HG02970 (cell line): ENCODE measurements around the gene LATS1.
"Not testable (repeated sequence)": the region's sequence is repeated elsewhere in the genome, so short reads cannot be mapped to it uniquely, and the experiment has no call there.

Experiments
- ATAC-seq: cut with Tn5 transposase; IDR thresholded peaks from one replicate; pipeline ENCODE4 v1.9.1; 2021; ENCODE audit warnings: mild to moderate bottlenecking, moderate library complexity, moderate number of reproducible peaks; ENCODE audit not compliant: unreplicated experiment, low FRiP score

The LATS1 gene

DNA sequence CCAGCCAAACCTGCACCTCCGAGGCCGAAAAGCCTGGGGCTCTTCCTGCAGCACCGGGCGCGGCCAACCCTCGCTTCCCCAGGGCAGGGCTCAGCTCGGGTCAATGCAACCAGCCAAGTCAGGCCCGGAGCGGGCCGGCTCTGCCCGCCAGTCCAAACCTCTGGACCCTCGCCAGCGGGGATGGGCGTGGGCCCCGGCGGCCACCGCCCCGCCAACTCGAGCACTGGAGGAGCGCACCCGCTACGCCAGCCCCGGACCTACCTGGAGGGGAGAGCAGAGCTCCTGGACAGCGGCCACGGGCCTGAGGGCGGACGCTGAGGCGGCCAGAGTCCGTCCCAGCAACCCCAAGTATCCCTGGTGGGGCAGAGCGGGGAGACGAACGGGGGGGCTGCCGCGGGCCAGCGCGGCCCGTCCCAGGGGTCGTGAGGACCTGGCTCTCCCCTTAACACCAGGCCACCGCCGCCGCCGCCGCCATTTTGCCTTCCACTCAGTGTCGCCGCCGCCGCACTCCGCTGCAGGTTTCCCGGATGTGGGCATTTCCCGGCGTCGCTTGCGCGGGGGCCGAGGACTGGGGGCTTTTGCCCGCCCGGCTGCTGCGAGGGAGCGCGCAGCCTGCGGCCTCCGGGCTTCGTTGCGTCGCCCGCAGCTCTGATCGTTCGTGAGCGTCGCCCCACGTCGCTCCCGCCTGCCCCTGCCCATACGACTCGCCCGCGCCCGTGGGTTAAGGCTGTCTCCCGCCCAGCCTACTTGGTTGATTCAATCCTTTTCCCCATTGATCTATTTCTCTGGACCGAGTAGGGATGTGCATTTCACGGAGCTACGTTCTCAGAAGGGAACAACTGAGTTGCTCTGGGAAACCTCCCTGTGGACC is at the start of gene LATS1:
Gene LATS1 (minus strand): TSS at position 514 of the 871 bp plus-strand sequence. CDS start 15,975 bp downstream, outside the sequence.
- peak; percentile 76 for ATAC-seq

DNA sequence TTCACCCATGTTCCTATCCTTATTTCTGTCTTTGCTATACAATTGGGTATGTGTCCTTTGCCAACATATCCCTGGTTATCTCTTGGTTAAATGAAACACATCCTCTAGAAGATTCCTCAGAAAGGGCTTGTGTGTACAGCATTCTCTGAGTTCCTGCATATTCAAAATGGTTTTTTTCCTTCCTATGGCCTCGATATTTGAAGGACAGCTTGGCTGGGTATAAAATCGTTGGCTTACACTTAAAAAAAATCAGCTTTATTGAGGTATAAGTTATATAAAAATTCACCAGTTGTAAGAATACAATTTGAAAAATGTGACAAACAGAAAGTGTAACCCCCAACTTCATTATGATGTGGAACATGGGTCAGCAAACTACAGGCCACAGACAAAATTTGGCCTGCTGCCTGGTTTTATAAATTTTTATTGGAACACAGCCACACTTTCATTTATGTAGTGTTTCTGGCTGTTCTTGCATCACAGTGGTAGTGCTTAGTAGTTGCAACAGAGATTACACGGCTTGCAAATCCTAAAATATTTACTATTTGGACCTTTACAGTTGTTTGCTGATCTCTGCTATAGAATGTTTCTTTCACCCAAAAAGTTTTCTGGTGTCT is 48.4 kb upstream of the LATS1 start:
- no peak for ATAC-seq

DNA sequence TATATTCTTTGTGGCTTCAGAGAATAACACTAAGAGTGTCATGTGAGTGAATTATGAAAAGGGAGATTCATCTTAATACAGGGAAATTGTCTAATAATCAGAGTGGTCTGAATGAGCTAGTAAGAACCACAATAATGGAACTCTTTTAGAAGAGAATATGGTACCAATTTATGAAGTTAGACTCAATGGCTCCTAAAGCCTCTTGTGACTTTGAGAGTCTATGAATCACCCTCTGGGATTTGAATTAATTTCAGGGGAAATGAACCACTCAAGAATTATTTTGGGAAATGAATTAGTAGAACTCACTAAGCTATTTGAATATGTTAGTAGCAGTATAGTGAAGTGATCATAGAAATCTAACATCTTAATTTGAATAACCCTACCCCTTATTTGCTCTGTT is 46.0 kb upstream of the LATS1 start:
- no peak for ATAC-seq

DNA sequence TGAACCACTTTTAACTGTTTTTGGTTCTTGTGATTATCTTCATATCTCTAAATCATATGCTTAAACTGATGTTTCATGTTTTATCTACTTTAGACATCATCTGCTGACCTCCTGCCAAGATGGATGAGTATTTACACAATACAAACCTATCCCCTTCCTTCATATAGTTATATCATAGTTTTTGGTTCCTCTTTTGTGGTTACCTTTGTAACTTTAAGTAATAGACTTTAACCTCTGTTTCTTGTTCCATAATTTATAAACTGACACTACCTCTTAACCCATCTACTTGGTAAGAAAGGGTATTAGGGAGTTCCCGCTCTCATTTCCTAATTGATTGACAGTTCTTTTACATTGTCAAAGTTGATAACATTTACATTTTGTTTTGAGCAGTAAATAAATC is 43.5 kb upstream of the LATS1 start:
- ATAC-seq = peak; percentile 86

DNA sequence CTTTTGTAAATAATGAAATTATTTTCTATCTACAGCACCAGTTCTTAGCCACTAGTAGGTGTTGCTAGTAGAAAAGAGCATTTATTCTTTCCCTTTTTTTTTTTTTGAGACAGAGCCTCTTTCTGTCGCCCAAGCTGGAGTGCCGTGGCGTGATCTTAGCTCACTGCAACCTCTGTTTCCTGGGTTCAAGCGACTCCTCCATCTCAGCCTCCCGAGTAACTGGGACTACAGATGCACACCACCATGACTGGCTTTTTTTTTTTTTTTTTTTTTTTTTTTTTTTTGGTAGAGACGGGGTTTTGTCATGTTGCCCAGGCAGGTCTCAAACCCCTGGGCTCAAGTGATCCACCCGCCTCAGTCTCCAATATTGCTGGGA is 38.3 kb upstream of the LATS1 start:
- no peak for ATAC-seq

DNA sequence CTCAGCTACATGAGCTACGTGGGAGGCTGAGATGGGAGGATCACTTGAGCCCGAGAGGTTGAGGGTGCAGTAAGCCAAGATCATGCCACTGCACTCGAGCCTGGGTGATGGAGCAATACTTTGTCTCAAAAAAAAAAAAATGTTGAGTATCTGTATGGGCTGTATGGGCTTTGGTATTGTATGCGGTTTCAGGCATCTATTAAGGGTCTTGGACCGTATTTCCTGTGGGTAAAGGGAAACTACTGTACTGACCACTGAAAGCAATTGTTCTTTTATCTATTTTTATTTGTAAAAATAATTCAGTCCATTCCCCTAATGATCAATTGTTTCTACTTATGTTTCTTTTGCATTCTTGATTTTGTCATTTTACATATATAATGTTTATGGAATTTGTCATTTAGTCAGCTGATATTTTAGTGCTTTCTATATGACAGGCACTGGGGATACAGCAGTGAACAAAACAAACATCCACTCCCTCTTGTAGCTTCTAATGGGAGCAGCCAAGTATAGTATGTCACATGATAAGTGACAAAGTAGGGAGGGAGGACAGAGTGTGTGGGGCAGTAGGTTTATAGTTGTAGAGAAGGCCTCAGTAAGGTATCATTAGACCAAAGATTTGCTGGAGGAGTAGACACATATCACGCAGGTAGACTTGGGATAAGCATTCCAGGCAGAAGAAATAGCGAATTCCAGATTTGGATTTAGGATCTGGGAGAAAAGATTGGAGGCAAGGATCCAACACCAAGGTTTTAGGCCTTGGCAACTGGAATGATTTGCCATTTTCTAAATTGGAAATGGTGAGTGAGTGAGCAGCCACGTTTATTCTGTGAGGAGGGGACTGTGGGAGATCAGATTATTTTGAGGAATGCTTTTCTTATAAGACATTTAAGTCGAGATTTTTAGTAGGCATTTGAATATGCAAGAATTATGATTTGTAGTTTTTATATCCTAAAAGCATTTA is 37.7 kb upstream of the LATS1 start:
- ATAC-seq = no peak

DNA sequence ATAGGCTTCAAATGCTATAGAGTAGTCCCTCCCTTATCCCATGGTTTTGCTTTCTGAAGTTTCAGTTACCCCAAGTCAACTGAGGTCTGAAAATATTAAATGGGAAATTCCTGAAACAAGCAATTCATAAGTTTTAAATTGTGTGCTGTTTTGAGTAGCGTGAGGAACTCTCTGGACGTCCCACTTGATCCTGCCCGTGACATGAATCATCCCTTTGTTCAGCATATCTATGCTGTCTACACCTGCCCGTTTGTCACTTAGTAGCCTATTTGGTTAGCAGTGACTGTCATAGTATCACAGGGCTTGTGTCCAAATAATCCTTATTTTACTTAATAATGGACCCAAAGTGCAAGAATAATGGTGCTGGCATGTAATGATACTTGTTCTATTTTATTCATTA is 36.6 kb upstream of the LATS1 start:
- ATAC-seq = no peak

DNA sequence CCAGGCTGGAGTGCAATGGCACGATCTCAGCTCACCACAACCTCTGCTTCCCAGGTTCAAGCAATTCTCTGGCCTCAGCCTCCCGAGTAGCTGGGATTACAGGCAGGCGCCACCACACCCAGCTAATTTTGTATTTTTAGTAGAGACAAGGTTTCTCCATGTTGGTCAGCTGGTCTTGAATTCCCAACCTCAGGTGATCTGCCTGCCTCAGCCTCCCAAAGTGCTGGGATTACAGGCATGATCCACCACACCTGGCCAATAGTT is 35.4 kb upstream of the LATS1 start:
- not testable (repeated sequence) for ATAC-seq

DNA sequence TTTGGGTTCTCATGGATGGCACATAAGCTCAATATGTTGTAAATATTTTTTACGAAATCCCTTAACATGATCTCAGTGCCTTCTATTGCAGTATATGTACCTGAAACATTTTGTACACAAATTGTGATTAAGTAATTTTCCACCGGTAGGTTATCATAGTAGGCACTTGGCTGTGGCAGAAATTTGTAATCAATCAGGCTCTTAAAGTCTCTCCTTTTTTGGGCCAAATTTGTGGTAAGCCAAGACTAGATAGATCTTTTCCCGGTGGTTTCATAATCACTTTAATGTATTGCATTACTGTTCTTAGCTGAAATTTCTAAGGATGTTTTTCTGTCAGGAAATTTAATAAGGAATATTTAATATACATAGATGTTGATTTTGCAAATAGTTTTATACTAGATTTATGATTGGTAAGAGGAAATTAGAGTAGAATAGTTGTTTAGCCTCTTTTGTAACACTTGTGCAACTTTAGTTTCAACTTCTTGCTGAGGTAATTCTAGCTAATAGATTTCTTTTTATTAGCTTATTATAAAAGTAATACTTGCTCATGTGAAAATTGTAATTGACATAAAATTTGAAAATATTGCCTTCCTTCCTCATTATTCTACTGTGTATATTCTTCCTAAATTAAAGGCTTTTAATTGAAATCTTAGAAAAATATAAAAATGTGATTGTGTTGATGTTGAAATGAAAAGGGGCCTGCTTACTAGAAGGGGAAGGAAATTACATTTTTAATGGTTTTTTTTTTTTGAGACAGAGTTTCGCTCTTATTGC is 34.9 kb upstream of the LATS1 start:
- no peak for ATAC-seq

DNA sequence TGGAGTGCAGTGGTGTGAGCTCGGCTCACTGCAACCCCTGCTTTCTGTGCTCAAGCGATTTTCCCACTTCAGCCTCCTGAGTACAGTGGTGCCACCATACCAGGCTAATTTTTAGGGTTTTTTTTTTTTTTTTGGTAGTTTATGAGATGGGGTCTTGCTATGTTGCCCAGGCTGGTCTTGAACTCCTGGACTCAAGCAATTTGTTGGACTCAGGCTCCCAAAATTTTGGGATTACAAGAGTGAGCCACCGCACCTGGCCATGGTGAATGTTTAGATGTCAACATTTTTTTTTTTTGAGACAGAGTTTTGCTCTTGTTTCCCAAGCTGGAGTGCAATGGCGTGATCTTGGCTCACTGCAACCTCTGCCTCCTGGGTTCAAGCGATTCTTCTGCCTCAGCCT is 34.0 kb upstream of the LATS1 start:
- not testable (repeated sequence) for ATAC-seq

DNA sequence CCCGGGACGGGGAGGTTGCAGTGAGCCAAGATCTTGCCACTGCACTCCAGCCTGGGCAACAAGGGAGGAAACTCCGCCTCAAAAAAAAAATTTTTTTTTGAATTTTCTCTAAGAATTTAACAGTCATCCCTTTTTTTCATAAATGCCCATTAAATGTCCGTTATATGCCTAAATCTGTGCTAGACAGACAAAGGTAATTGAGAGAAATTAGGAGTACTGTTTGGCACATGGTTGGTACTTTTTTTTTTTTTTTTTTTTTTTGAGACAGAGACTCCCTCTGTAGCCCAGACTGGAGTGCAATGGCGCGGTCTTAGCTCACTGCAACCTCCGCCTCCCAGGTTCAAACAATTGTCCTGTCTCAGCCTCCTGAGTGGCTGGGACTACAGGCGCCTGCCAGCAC is 33.3 kb upstream of the LATS1 start:
- ATAC-seq = no peak

DNA sequence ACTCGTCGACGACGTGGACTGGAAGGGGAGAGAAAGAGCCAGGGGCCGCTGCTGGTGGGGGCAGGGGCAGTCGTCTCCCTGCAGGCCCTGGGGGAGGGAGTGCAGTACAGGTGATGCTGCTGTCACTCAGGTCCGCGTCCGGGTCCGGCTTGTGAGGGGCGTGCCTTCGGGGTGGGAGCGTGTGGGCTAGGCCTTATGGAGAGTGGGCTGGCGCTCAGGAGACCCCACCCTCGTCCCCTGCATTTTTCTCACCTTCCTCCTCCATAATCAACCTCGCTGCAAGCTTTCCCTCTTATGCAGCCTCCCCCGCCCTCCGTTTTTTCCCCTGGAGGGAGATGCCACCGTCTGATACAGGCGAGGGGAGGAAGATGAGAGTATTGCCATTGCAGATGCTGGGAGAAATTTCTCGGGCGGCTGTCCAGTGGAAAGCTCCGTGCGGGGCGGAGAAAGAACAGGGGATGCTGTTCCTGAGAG is 32.3 kb upstream of the LATS1 start:
- ATAC-seq = peak; percentile 18

DNA sequence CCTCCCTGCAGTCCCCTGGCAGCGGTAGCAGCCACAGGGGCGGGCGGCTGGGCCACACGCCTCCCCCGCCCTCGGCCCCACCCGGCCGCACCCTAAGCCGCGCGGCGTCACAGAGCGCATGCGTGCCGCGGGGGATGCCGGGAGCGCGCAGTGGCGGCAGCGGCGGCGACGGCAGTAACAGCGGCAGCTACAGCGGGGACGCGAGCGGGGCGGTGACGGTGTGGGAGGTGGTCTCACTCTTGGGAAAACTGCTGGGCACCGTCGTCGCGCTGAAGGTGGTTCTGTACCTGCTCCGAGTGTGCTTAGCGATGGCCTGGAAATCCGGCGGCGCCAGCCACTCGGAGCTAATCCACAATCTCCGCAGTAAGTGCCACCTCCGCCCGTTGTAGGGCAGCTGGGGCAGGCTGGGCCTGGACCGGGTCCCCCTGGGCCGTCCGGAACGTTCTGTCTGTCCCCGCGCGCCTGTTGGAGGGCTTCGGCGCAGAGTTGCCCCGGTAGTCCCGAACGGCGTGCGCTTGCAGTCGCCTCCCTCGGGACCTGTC is 31.8 kb upstream of the LATS1 start, which contains the start of gene PCMT1:
Gene PCMT1 (plus strand): TSS at position 148 of the 542 bp plus-strand sequence. CDS start 161 bp downstream, at position 309.
- peak; percentile 88 for ATAC-seq

DNA sequence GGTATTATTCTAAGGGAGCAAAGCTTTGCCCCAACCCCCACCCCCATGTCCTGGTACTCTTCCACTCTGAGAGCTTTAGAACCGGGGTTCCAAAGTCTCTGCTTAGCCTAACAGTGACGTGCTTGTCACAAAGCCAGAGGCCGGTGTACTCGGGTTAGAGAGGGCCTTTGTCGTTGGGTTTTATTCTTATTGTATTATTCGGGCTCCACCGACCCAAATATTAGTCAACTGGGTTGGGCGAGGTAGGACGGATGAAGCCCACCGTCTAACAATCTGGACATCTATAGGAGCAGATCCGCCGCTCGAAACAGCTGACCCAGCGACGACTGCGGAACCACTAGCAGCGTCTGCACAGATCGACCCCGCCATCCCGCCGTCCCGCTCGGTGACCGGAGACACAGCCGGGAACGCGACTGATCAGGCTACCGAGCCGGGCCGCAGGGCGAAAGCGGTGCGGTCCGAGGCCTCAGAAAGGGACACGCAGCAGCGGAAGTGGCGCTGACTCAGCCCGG is 31.2 kb upstream of the LATS1 start:
- not testable (repeated sequence) for ATAC-seq

DNA sequence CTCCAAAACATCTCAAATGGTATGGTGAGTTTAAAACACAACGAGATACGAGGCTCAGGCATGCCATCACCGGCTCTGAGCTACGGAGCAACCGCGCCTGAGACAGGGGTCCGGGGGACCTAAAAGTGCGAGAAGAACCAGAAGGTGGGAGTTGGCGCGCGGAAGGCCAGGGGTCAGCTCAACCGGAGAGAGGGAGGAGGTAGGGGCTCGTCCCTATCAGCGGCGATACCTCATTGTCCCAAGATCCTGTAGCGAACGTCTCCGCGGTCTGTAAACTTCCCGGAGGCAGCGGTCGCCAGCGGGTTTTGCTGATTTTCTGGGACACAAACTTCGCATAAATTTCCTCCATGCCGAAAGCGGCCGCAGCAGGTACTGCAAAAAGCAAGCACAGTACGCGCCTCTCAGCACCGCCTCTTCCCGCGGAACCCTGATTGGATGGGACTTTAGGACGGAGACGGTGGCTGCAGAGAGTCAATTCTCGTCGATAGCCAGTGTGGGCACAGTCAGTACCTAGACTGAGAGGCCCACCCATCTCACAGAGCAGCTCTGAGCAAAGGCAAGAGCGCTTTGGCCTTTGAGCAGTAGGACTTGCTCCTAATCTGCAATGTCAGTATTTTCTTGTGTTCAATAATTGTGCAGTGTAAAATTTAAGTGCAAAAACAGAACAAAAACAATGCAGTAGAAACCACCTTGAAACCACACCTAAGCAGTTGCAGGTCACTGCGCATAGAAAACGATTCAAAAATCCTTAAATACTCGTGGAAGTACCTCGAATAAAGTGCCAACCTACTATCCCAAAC is 28.4 kb upstream of the LATS1 start, which contains the start of gene NUP43:
Gene NUP43 (minus strand): TSS at position 383 of the 800 bp plus-strand sequence. CDS start 34 bp downstream, at position 349.
- ATAC-seq = peak; percentile 37

DNA sequence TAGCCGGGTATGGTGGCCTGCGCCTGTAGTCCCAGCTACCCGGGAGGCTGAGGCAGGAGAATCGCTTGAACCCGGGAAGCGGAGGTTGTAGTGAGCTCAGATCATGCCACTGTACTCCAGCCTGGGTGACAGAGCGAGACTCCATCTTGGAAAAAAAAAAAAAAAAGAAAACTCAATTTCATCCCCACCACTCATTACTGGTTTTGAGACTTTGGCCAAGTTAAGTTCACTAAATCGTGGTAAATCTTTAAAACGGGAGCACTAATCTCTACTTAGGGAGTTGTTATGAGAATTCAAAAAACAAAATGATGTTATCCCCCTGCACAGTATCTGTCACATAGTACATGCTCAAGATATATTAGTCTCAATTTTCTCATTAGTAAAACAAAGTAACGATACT is 27.4 kb upstream of the LATS1 start:
- ATAC-seq = not testable (repeated sequence)

DNA sequence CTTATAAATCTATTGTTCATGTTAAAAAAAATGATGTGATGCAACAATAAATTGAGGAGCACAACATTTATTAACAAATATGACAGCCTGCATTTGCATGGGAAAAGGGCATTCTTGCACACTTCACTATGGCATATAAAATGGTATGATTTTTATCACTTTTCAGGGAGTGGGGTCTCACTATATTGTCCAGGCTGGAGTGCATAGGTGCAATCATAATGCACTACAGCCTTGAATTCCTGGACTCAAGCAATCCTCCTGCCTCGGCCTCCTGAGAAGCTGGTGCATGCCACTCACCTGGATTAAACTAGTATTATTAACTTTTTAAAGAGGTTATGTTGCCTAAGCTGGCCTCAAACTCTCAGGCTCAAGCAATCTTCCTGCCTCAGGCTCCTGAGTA is 17.0 kb upstream of the LATS1 start:
- no peak for ATAC-seq

DNA sequence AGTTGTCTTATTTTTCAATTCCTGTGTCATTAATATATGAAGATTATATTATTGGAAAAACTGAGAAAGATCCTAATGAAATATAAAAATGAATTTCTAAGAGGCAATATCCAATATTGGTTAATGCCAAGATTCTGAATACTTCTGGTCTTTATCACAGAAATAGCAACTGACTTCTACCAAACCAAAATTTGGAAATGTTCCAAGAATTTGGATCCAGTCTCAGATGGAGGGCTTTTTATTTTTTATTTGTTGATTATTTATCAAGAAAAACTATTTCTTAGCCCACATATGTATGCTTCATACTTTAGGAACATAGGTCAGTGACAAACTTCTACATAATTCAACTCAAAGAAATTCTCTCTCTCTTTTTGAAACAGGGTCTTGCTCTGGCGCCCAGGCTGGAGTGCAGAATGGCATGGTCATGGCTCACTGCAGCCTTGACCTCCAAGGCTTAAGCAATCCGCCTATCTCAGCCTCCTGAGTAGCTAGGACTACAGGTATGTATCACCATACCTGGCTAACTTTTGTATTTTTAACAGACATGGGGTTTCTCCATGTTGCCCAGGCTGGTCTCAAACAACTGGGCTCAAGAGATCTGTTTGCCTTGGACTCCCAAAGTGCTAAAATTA is 15.3 kb upstream of the LATS1 start:
- no peak for ATAC-seq
